Uterus (tissue), 2 donors: ENCODE measurements around the gene MSH2.

Experiments
- CTCF ChIP-seq, 4 experiments: fragments of 200-600 bp in 2 of 4; fragments of 450-650 bp in 2 of 4; sonication (generic) in 2 of 4; IDR thresholded peaks; one replicate each; pipeline ENCODE4 v1.5.1; 2016 to 2019; ENCODE audit warnings: antibody characterized with exemption in 4 of 4, mild to moderate bottlenecking in 2 of 4, moderate library complexity in 1 of 4
- POLR2A ChIP-seq, 2 donors: fragments of 450-650 bp; IDR thresholded peaks; one replicate each; pipeline ENCODE4 v1.6.1; 2016; ENCODE audit warnings: antibody characterized with exemption in 2 of 2, mild to moderate bottlenecking in 1 of 2, moderate library complexity in 1 of 2

- no peak for TF ChIP-seq CTCF (IDR thresholded peaks at IDR 0.05)
- TF ChIP-seq POLR2A (IDR thresholded peaks at IDR 0.05) = no peak
Measured at GRCh38 chr2:47420214-47420613, 17.3 kb downstream of the MSH2 start.
